H1 (cell line): Measurements from ENCODE around the gene ZNF423. TPM values are rescaled to one million over a fixed set of nuclear protein-coding genes. Genes with fewer than 3 reads are reported as not detected.

Experiments used
- CTCF ChIA-PET: fragments of 300-600 bp; sonication (Branson Sonifier 250); formaldehyde crosslinking; loops from one replicate; lab custom pipeline; 2021; ENCODE audit not compliant: partially characterized antibody; lab: Charles Lee
- POLR2A ChIA-PET: fragments of 300-600 bp; sonication (Branson Sonifier 250); formaldehyde crosslinking; loops from one replicate; lab custom pipeline; 2021; ENCODE audit warnings: inconsistent platforms; ENCODE audit not compliant: partially characterized antibody; lab: Charles Lee
- DNase-seq, 2 experiments: peaks; one replicate each; pipeline versions ENCODE4 v3.0.0 to v3.0.0-alpha.2; 2010 to 2022; ENCODE audit warnings: low spot score in 2 of 2, low read depth in 1 of 2, mixed read lengths in 1 of 2
- FAIRE-seq: peaks from 2 replicates; lab custom pipeline; 2011; peaks lifted over from hg19 to GRCh38; lab: Jason Lieb, UNC
- H2AFZ ChIP-seq: 2 replicates; pipeline ENCODE4 v1.8.1; 2012; ENCODE audit warnings: low read length, inconsistent platforms
- H2AK5ac ChIP-seq: 2 replicates; pipeline ENCODE4 v1.6.1; 2013; ENCODE audit warnings: low read depth, low read length
- H2BK120ac ChIP-seq: replicated peaks from 2 replicates; pipeline ENCODE3; 2013; ENCODE audit warnings: low read depth, low read length, inconsistent platforms
- H2BK12ac ChIP-seq: 2 replicates; pipeline ENCODE4 v1.6.1; 2013; ENCODE audit warnings: low read depth, low read length
- H2BK15ac ChIP-seq: 2 replicates; pipeline ENCODE4 v1.6.1; 2013; ENCODE audit warnings: low read length
- H2BK20ac ChIP-seq: 2 replicates; pipeline ENCODE4 v1.6.1; 2013; ENCODE audit warnings: low read length
- H2BK5ac ChIP-seq: 2 replicates; pipeline ENCODE4 v1.6.1; 2013; ENCODE audit warnings: low read depth, low read length
- H3K14ac ChIP-seq: 2 replicates; pipeline ENCODE4 v1.6.1; 2013; ENCODE audit warnings: inconsistent platforms; ENCODE audit not compliant: insufficient read length
- H3K18ac ChIP-seq: 2 replicates; pipeline ENCODE4 v1.6.1; 2013; ENCODE audit warnings: low read length; ENCODE audit errors: extremely low read depth
- H3K23ac ChIP-seq: 2 replicates; pipeline ENCODE4 v1.6.1; 2013; ENCODE audit warnings: inconsistent platforms; ENCODE audit not compliant: insufficient read length
- H3K23me2 ChIP-seq: 2 replicates; pipeline ENCODE4 v1.6.1; 2013; ENCODE audit warnings: low read depth, low read length
- H3K27ac ChIP-seq: 2 replicates; pipeline ENCODE4 v1.6.1; 2011; ENCODE audit warnings: low read depth, low read length, inconsistent platforms
- H3K27me3 ChIP-seq, 4 experiments: replicated peaks in 1 of 4; 1 replicate in 1 of 4; 2 replicates in 3 of 4; pipeline versions ENCODE4 v1.6.1 to v1.8.1; 2011 to 2013; ENCODE audit warnings: low read length in 3 of 4, mild to moderate bottlenecking in 3 of 4, inconsistent platforms in 2 of 4, mixed read lengths in 2 of 4, moderate library complexity in 1 of 4; ENCODE audit not compliant: control insufficient read depth in 3 of 4, insufficient read depth in 3 of 4; ENCODE audit errors: extremely low read depth in 1 of 4
- H3K36me3 ChIP-seq, 4 experiments: 2 replicates each; pipeline versions ENCODE4 v1.6.1 to v1.8.1; 2011 to 2013; ENCODE audit warnings: mild to moderate bottlenecking in 4 of 4, low read length in 3 of 4, moderate library complexity in 2 of 4, control low read depth in 1 of 4, inconsistent platforms in 1 of 4; ENCODE audit not compliant: insufficient read depth in 4 of 4, control insufficient read depth in 2 of 4
- H3K4ac ChIP-seq: replicated peaks from 2 replicates; pipeline ENCODE3; 2013; ENCODE audit warnings: low read length, low read depth, mixed read lengths, inconsistent platforms; ENCODE audit not compliant: insufficient read length
- H3K4me1 ChIP-seq, 4 experiments: replicated peaks in 1 of 4; 1 replicate in 1 of 4; 2 replicates in 3 of 4; pipeline versions ENCODE4 v1.6.1 to v1.8.1; 2011 to 2013; ENCODE audit warnings: low read length in 3 of 4, inconsistent platforms in 2 of 4, mixed read lengths in 1 of 4; ENCODE audit not compliant: insufficient read depth in 4 of 4, control insufficient read depth in 3 of 4
- H3K4me2 ChIP-seq, 2 experiments: 2 replicates each; pipeline versions ENCODE4 v1.6.1 to v1.8.1; 2011 to 2013; ENCODE audit warnings: low read depth in 2 of 2, low read length in 2 of 2, control low read depth in 1 of 2, inconsistent platforms in 1 of 2, mild to moderate bottlenecking in 1 of 2; ENCODE audit not compliant: insufficient read depth in 1 of 2
- H3K4me3 ChIP-seq, 4 experiments: fragments of 200-600, 300-600 bp in 1 of 4; sonication (generic), shearing (Covaris generic), sonication (Bioruptor Twin) in 1 of 4; 2 replicates each; pipeline versions ENCODE4 v1.5.1 to v1.8.1; 2011 to 2016; ENCODE audit warnings: low read length in 4 of 4, low read depth in 3 of 4, control low read depth in 2 of 4, inconsistent platforms in 2 of 4, mild to moderate bottlenecking in 2 of 4, mixed read lengths in 1 of 4, moderate library complexity in 1 of 4; ENCODE audit not compliant: insufficient read depth in 2 of 4; ENCODE audit errors: extremely low read depth in 1 of 4
- H3K56ac ChIP-seq: replicated peaks from 2 replicates; pipeline ENCODE3; 2013; ENCODE audit warnings: low read depth, mild to moderate bottlenecking, mixed read lengths, low read length, inconsistent platforms; ENCODE audit not compliant: insufficient read length
- H3K79me1 ChIP-seq: 2 replicates; pipeline ENCODE4 v1.6.1; 2013; ENCODE audit warnings: low read depth, low read length, control low read depth
- H3K79me2 ChIP-seq, 2 experiments: 2 replicates each; pipeline versions ENCODE4 v1.6.1 to v1.8.1; 2012 to 2013; ENCODE audit warnings: low read length in 2 of 2, mild to moderate bottlenecking in 2 of 2, inconsistent platforms in 1 of 2; ENCODE audit not compliant: insufficient read depth in 2 of 2, control insufficient read depth in 1 of 2
- H3K9ac ChIP-seq, 4 experiments: replicated peaks in 1 of 4; 1 replicate in 1 of 4; 2 replicates in 3 of 4; pipeline versions ENCODE4 v1.6.1 to v1.8.1; 2011 to 2013; ENCODE audit warnings: low read depth in 3 of 4, low read length in 3 of 4, control low read depth in 2 of 4, mild to moderate bottlenecking in 2 of 4, moderate library complexity in 2 of 4, inconsistent platforms in 1 of 4; ENCODE audit errors: extremely low read depth in 1 of 4
- H3K9me3 ChIP-seq, 2 experiments: 2 replicates each; pipeline versions ENCODE4 v1.6.1 to v1.8.1; 2012 to 2013; ENCODE audit warnings: mild to moderate bottlenecking in 2 of 2, moderate library complexity in 2 of 2, control low read depth in 1 of 2, inconsistent platforms in 1 of 2, low read depth in 1 of 2, low read length in 1 of 2, mixed read lengths in 1 of 2; ENCODE audit not compliant: insufficient read depth in 2 of 2
- H4K20me1 ChIP-seq, 2 experiments: replicated peaks in 1 of 2; 2 replicates each; pipeline versions ENCODE3 to v1.8.1; 2011 to 2013; ENCODE audit warnings: inconsistent platforms in 2 of 2, low read length in 2 of 2, mild to moderate bottlenecking in 1 of 2; ENCODE audit not compliant: insufficient read depth in 2 of 2, control insufficient read depth in 1 of 2
- H4K5ac ChIP-seq: 2 replicates; pipeline ENCODE4 v1.6.1; 2013; ENCODE audit warnings: low read length, low read depth, mixed read lengths, inconsistent platforms; ENCODE audit not compliant: insufficient read length
- H4K8ac ChIP-seq: 2 replicates; pipeline ENCODE4 v1.8.0; 2013; ENCODE audit warnings: mild to moderate bottlenecking, moderate library complexity, low read length, inconsistent platforms; ENCODE audit not compliant: insufficient read depth; ENCODE audit errors: extremely low read depth
- H4K91ac ChIP-seq: replicated peaks from 2 replicates; pipeline ENCODE3; 2013; ENCODE audit warnings: low read length, mixed read lengths, inconsistent platforms; ENCODE audit not compliant: insufficient read length
- EGR1 ChIP-seq: IDR thresholded peaks from 2 replicates; pipeline ENCODE4 v1.6.1; 2011; ENCODE audit warnings: low read depth, low read length, borderline replicate concordance
- HDAC2 ChIP-seq, 2 experiments: fragments of 300-600 bp in 1 of 2; sonication (generic) in 1 of 2; IDR thresholded peaks; 2 replicates each; pipeline ENCODE4 v1.6.1; 2011 to 2012; ENCODE audit warnings: low read depth in 2 of 2, low read length in 2 of 2, mild to moderate bottlenecking in 2 of 2, moderate library complexity in 2 of 2, borderline replicate concordance in 1 of 2, inconsistent platforms in 1 of 2
- KDM1A ChIP-seq: fragments of 200-600, 300-600 bp; sonication (generic); IDR thresholded peaks from 2 replicates; pipeline ENCODE4 v1.7.1; 2016; ENCODE audit warnings: mild to moderate bottlenecking, low read length, borderline replicate concordance
- RAD21 ChIP-seq, 2 experiments: IDR thresholded peaks in 1 of 2; conservative IDR thresholded peaks in 1 of 2; 2 replicates each; pipeline ENCODE4 v1.6.1; 2011; ENCODE audit warnings: low read depth in 2 of 2, low read length in 2 of 2, improper control_type of control experiment in 1 of 2, inconsistent platforms in 1 of 2, mild to moderate bottlenecking in 1 of 2, moderate library complexity in 1 of 2
- whole genome bisulfite sequencing, 2 experiments: shearing (Covaris generic) in 1 of 2; methylation state at CpG; one replicate each; pipeline versions ENCODE4 v1.1.6 to v1.1.7; 2013 to 2015; ENCODE audit warnings: low lambda C conversion rate in 2 of 2, mixed read lengths in 2 of 2, inconsistent platforms in 1 of 2, low coverage in 1 of 2, missing lambda C conversion rate in 1 of 2; ENCODE audit not compliant: insufficient replicate concordance in 2 of 2, insufficient coverage in 1 of 2, insufficient read length in 1 of 2; ENCODE audit errors: extremely low coverage in 1 of 2, missing lambda C conversion rate in 1 of 2; 5-methylcytosine and 5-hydroxymethylcytosine counted together
- polyA plus RNA-seq, 7 experiments: library from polyadenylated mRNA; depleted of rRNA in 3 of 7; stranded (reverse) in 5 of 7; unstranded in 2 of 7; fragments of >200 nt in 5 of 7; fragments of 200-250 nt in 2 of 7; gene quantifications; 1 replicate in 5 of 7; 2 replicates in 1 of 7; 4 replicates in 1 of 7; pipeline versions ENCODE4 v1.2.1 to v1.2.3, GENCODE V29; 2011 to 2013; ENCODE audit warnings: missing spikeins in 2 of 7, mixed read lengths in 2 of 7
- total RNA-seq: library from RNA; stranded (reverse); fragmentation: NEBNext Ultra II Directional; extraction: Animal tissue kit (Norgen Biotek cat#: 25700); gene quantifications from 2 replicates; pipeline ENCODE4 v1.2.1, GENCODE V29; 2021
- TF ChIP-seq, protein P1 (sequence below), 3 experiments: IDR thresholded peaks; 1 replicate in 2 of 3; 2 replicates in 1 of 3; pipeline versions ENCODE4 v1.5.1 to v1.6.1; 2011; ENCODE audit warnings: low read length in 3 of 3, mild to moderate bottlenecking in 3 of 3, inconsistent platforms in 2 of 3, low read depth in 1 of 3, moderate library complexity in 1 of 3; ENCODE audit not compliant: insufficient read depth in 1 of 3; ENCODE audit errors: control extremely low read depth in 1 of 3
- TF ChIP-seq, protein P2 (sequence below): IDR thresholded peaks from 2 replicates; pipeline ENCODE4 v1.6.1; 2011; ENCODE audit warnings: low read depth, mild to moderate bottlenecking, low read length; ENCODE audit not compliant: insufficient read depth

ZNF423 gene
- total and polyA plus RNA-seq, 2 of the 8 experiments (the other 6 are each of a cell fraction or from before 2014, with no cell fraction given) = 38.2 to 52.3 TPM

DNA sequence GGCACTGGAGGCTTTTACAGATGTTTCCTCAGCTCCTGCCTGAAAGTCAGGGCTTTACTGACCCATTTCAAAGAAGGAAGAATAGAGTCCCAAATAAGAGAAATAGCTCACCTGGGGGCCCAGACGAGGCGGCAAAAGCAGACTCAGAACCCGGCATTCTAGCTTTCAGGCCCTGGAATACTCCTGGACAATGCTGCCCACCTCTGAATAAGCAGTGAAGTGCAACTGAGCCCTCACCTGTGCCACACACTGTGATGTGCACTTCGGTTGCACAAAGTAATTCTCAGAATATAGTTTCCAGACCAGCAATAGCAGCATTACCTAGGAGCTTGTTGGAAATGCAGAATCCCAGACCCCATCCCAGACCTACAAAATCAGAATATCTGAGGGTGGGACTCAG is 54.6 kb downstream of the ZNF423 start:
- Histone ChIP-seq H2BK15ac (no peak overlapping the region), H3K23me2 (no peaks in the 10 kb centered on the region), H3K79me1 (peaks cover 19% of the 10 kb centered on the region), H3K56ac (no peak overlapping the region)
- DNase-seq = no peak
- POLR2A ChIA-PET = interaction anchor here (1.2 to 1.3 kb wide), 2 partner anchors 10 to 26 kb away, joined by 3 to 4 read pairs; no protein-coding TSS in a partner anchor
- TF ChIP-seq, protein P1, sequence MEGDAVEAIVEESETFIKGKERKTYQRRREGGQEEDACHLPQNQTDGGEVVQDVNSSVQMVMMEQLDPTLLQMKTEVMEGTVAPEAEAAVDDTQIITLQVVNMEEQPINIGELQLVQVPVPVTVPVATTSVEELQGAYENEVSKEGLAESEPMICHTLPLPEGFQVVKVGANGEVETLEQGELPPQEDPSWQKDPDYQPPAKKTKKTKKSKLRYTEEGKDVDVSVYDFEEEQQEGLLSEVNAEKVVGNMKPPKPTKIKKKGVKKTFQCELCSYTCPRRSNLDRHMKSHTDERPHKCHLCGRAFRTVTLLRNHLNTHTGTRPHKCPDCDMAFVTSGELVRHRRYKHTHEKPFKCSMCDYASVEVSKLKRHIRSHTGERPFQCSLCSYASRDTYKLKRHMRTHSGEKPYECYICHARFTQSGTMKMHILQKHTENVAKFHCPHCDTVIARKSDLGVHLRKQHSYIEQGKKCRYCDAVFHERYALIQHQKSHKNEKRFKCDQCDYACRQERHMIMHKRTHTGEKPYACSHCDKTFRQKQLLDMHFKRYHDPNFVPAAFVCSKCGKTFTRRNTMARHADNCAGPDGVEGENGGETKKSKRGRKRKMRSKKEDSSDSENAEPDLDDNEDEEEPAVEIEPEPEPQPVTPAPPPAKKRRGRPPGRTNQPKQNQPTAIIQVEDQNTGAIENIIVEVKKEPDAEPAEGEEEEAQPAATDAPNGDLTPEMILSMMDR (IDR thresholded peaks at IDR 0.05; ENCODE audit: control extremely low read depth in 1 of 3, insufficient read depth in 1 of 3, low read depth in 1 of 3, low read length in 3 of 3) = peak in 1 of 3 experiments; percentile 26; a peak in 2 of 4 replicates
- TF ChIP-seq HDAC2 (IDR thresholded peaks at IDR 0.05; ENCODE audit: borderline replicate concordance in 1 of 2, low read depth in 2 of 2, low read length in 2 of 2) (no peak), EGR1 (no peak), RAD21 (IDR thresholded peaks at IDR 0.05 in 1 of 2, conservative IDR thresholded peaks at IDR 0.05 in 1 of 2; ENCODE audit: low read depth in 2 of 2, low read length in 2 of 2) (peak; percentile 35 to 49), KDM1A (no peak)
- TF ChIP-seq, protein P2, sequence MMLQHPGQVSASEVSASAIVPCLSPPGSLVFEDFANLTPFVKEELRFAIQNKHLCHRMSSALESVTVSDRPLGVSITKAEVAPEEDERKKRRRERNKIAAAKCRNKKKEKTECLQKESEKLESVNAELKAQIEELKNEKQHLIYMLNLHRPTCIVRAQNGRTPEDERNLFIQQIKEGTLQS = no peak
- TF ChIP-seq, all 59 proteins: peak for 2
- H3K27me3 ChIP-seq = no peaks in the 10 kb centered on the region
- no peak overlapping the region for H4K91ac ChIP-seq
- H3K4me2 ChIP-seq = no peak overlapping the region
- WGBS, 2 experiments = 100% methylated on average over 4 of the region's 4 CpGs; no CpG with 5 or more reads in 1 of the 2 experiments
- no peak overlapping the region for H2BK20ac ChIP-seq
- 0 out of 8 replicates have a peak, but pooled peaks cover 0 to 2% (median 0%) of the 10 kb centered on the region in 4 experiments for H3K36me3 ChIP-seq
- peaks cover 0 to 6% (median 0%) of the 10 kb centered on the region in 4 experiments; a peak in 4 of 7 replicates for H3K4me1 ChIP-seq
- no peak overlapping the region for H3K14ac ChIP-seq
- no peak for FAIRE-seq
- no peak overlapping the region for H2BK12ac ChIP-seq
- peaks cover 0 to 46% of the 10 kb centered on the region in 2 experiments; a peak in 3 of 4 replicates for H3K79me2 ChIP-seq
- no peak overlapping the region for H3K23ac ChIP-seq
- H4K8ac ChIP-seq = no peak overlapping the region
- no peak overlapping the region for H3K4me3 ChIP-seq
- H4K20me1 ChIP-seq = peaks cover 6 to 16% of the 10 kb centered on the region in 2 experiments
- H3K9me3 ChIP-seq = no peaks in the 10 kb centered on the region
- no peak overlapping the region for H3K9ac ChIP-seq
- no peak overlapping the region for H3K27ac ChIP-seq
- no peak overlapping the region for H2AFZ ChIP-seq
- no peak overlapping the region for H3K18ac ChIP-seq
- H2BK120ac ChIP-seq = no peak overlapping the region
- no peak overlapping the region for H2AK5ac ChIP-seq
- CTCF ChIA-PET = interaction anchor here (0.6 to 3.2 kb wide), 10 partner anchors 10 to 245 kb away, joined by 3 to 12 read pairs (median 3); no protein-coding TSS in a partner anchor
- no peak overlapping the region for H4K5ac ChIP-seq
- H2BK5ac ChIP-seq = no peak overlapping the region
- no peak overlapping the region for H3K4ac ChIP-seq
